HCT116 (cell line): ENCODE data around the gene TTC8. TPM values are rescaled to one million over a fixed set of nuclear protein-coding genes. Genes with fewer than 3 reads are reported as not detected.

Experiments
- ATAC-seq: fragments of 200-7000 bp; cut with Tn5 transposase; 2 replicates; pipeline ENCODE4 v1.9.1; 2020; ENCODE audit warnings: mild to moderate bottlenecking, moderate library complexity
- BruUV-seq: library from RNA; stranded (reverse); fragments of 400-500 nt; replicated peaks from 2 replicates; lab custom pipeline; 2021; lab: Mats Ljungman, UMichigan
- CTCF ChIA-PET: fragments of 300-600 bp; sonication (Branson Sonifier 250); formaldehyde crosslinking; loops from one replicate; lab custom pipeline; 2021; ENCODE audit warnings: antibody characterized with exemption; lab: Charles Lee
- POLR2A ChIA-PET: fragments of 300-600, 350-600 bp; sonication (Branson Sonifier 250); formaldehyde crosslinking; loops from one replicate; lab custom pipeline; 2021; ENCODE audit warnings: antibody characterized with exemption; lab: Charles Lee
- RAD21 ChIA-PET, 2 experiments: fragments of 300-600 bp; sonication (Branson Sonifier 250); formaldehyde crosslinking; loops; one replicate each; lab custom pipeline; 2023; ENCODE audit warnings: low total read pairs in 2 of 2; ENCODE audit not compliant: uncharacterized antibody in 2 of 2, unreplicated experiment in 2 of 2, low non-redundant PET in 1 of 2; lab: Charles Lee
- DNase-seq: peaks from one replicate; pipeline ENCODE4 v3.0.0-alpha.2; 2010; ENCODE audit warnings: low read depth, low spot score
- H2AFZ ChIP-seq: fragments of 200-600 bp; shearing (Covaris generic), sonication (generic); 2 replicates; pipeline ENCODE4 v1.6.1; 2017; ENCODE audit warnings: low read depth, mixed run types, mixed read lengths, antibody characterized with exemption, low read length; ENCODE audit not compliant: poor library complexity, severe bottlenecking
- H3K27ac ChIP-seq: 2 replicates; pipeline ENCODE4 v1.5.1; 2012; ENCODE audit warnings: low read depth, low read length
- H3K27me3 ChIP-seq: fragments of 200-600 bp; sonication (generic); 2 replicates; pipeline ENCODE4 v1.6.1; 2016; ENCODE audit warnings: mixed run types, low read length, mixed read lengths; ENCODE audit not compliant: insufficient read depth
- H3K36me3 ChIP-seq, 2 experiments: fragments of 200-500 bp in 1 of 2; fragments of 200-600 bp in 1 of 2; sonication (Bioruptor generic) in 1 of 2; sonication (generic) in 1 of 2; 2 replicates each; pipeline versions ENCODE4 v1.5.1 to v1.6.1; 2014 to 2016; ENCODE audit warnings: low read length in 2 of 2, inconsistent platforms in 1 of 2, mixed read lengths in 1 of 2, mixed run types in 1 of 2; ENCODE audit not compliant: insufficient read depth in 2 of 2, control insufficient read depth in 1 of 2
- H3K4me1 ChIP-seq, 2 experiments: fragments of 200-600 bp in 1 of 2; sonication (generic) in 1 of 2; 2 replicates each; pipeline versions ENCODE4 v1.5.1 to v1.6.1; 2012 to 2017; ENCODE audit warnings: low read length in 2 of 2, inconsistent platforms in 1 of 2, mild to moderate bottlenecking in 1 of 2, mixed read lengths in 1 of 2, mixed run types in 1 of 2, moderate library complexity in 1 of 2; ENCODE audit not compliant: insufficient read depth in 2 of 2, control insufficient read depth in 1 of 2
- H3K4me2 ChIP-seq: fragments of 200-600 bp; sonication (generic); 2 replicates; pipeline ENCODE4 v1.6.1; 2017; ENCODE audit warnings: mixed run types, low read length, mixed read lengths
- H3K4me3 ChIP-seq, 2 experiments: fragments of 200-600 bp in 1 of 2; sonication (generic) in 1 of 2; replicated peaks in 1 of 2; 2 replicates each; pipeline ENCODE4 v1.5.1; 2011 to 2016; ENCODE audit warnings: low read length in 2 of 2, control low read depth in 1 of 2, low read depth in 1 of 2, mild to moderate bottlenecking in 1 of 2, mixed read lengths in 1 of 2, mixed run types in 1 of 2
- H3K79me2 ChIP-seq: fragments of 200-600 bp; sonication (generic); 2 replicates; pipeline ENCODE4 v1.6.1; 2017; ENCODE audit warnings: mild to moderate bottlenecking, mixed run types, low read length, moderate library complexity, mixed read lengths; ENCODE audit not compliant: insufficient read depth
- H3K9ac ChIP-seq: fragments of 200-600 bp; sonication (generic); 2 replicates; pipeline ENCODE4 v1.6.1; 2016; ENCODE audit warnings: low read length, mixed read lengths
- H3K9me2 ChIP-seq: fragments of 200-600 bp; sonication (generic), shearing (Covaris generic); 2 replicates; pipeline ENCODE4 v1.6.1; 2017; ENCODE audit warnings: mixed run types, mild to moderate bottlenecking, moderate library complexity; ENCODE audit not compliant: insufficient read depth
- H3K9me3 ChIP-seq, 2 experiments: fragments of 200-500 bp in 1 of 2; fragments of 200-600 bp in 1 of 2; sonication (Bioruptor generic) in 1 of 2; sonication (generic) in 1 of 2; 2 replicates each; pipeline ENCODE4 v1.6.1; 2014 to 2017; ENCODE audit warnings: low read length in 2 of 2, mixed read lengths in 2 of 2, inconsistent platforms in 1 of 2, low read depth in 1 of 2, mild to moderate bottlenecking in 1 of 2, mixed run types in 1 of 2, moderate library complexity in 1 of 2; ENCODE audit not compliant: control insufficient read depth in 1 of 2, insufficient read depth in 1 of 2
- H4K20me1 ChIP-seq: fragments of 200-600 bp; sonication (generic), shearing (Covaris generic); 2 replicates; pipeline ENCODE4 v1.6.1; 2017; ENCODE audit warnings: mixed run types, mild to moderate bottlenecking, moderate library complexity; ENCODE audit not compliant: insufficient read depth
- CBX3 ChIP-seq: IDR thresholded peaks from 2 replicates; pipeline ENCODE4 v1.6.1; 2012; ENCODE audit warnings: low read depth
- CEBPB ChIP-seq: IDR thresholded peaks from 2 replicates; pipeline ENCODE4 v1.6.1; 2012; ENCODE audit warnings: low read depth
- EGR1 ChIP-seq: IDR thresholded peaks from 2 replicates; pipeline ENCODE4 v1.6.1; 2012; ENCODE audit warnings: low read depth
- EZH2 ChIP-seq: fragments of 200-600 bp; sonication (generic); IDR thresholded peaks from 2 replicates; pipeline ENCODE4 v1.6.1; 2017; ENCODE audit warnings: antibody characterized with exemption, mixed run types
- EZH2phosphoT487 ChIP-seq: fragments of 200-600 bp; IDR thresholded peaks from 2 replicates; pipeline ENCODE4 v1.6.1; 2018; ENCODE audit warnings: antibody characterized with exemption, borderline replicate concordance
- POLR2A ChIP-seq: IDR thresholded peaks from 2 replicates; pipeline ENCODE4 v1.7.0; 2011; ENCODE audit warnings: borderline replicate concordance; ENCODE audit not compliant: insufficient read depth, insufficient read length; ENCODE audit errors: extremely low read depth
- SRF ChIP-seq: IDR thresholded peaks from 2 replicates; pipeline ENCODE4 v1.6.1; 2012; ENCODE audit warnings: low read depth
- ZNF274 ChIP-seq: fragments of 200-500 bp; sonication (Bioruptor generic); IDR thresholded peaks from 2 replicates; pipeline ENCODE4 v1.6.1; 2014; ENCODE audit warnings: mild to moderate bottlenecking, low read depth, low read length, inconsistent platforms
- intact Hi-C: fragments of 100-400 bp; cut with micrococcal nuclease; formaldehyde crosslinking; loops from 2 replicates; pipeline ENCODE4 v1.10.0; 2022
- total RNA-seq: library from RNA; stranded (reverse); gene quantifications from one replicate; pipeline ENCODE4 v1.2.1, GENCODE V29; 2021; ENCODE audit not compliant: unreplicated experiment
- TF ChIP-seq, protein P1 (sequence below), 3 experiments: fragments of 200-600 bp in 1 of 3; sonication (generic) in 1 of 3; IDR thresholded peaks in 2 of 3; conservative IDR thresholded peaks in 1 of 3; 2 replicates each; pipeline ENCODE4 v1.5.1; 2012 to 2017; ENCODE audit warnings: low read depth in 2 of 3, low read length in 2 of 3, antibody characterized with exemption in 1 of 3, borderline replicate concordance in 1 of 3, control low read depth in 1 of 3, mild to moderate bottlenecking in 1 of 3, mixed read lengths in 1 of 3, mixed run types in 1 of 3, moderate library complexity in 1 of 3; ENCODE audit not compliant: insufficient read depth in 1 of 3
- TF ChIP-seq, protein P2 (sequence below): IDR thresholded peaks from 2 replicates; pipeline ENCODE4 v1.6.1; 2012

TTC8 gene
- total RNA-seq, 1 experiment from 2014 or later: 21.4 TPM

GRCh38 chr14:88825503-88825902 is 1.1 kb downstream of the TTC8 start:
- Histone ChIP-seq H3K4me2 (peak overlapping the region; percentile 82), H3K4me1 (peaks cover under 1 to 16% of the 10 kb centered on the region in 2 experiments; a peak in 3 of 4 replicates), H3K9me2 (no peaks in the 10 kb centered on the region)
- ATAC-seq: no peak
- POLR2A ChIA-PET: interaction anchor here (1.4 kb wide), 1 partner anchor 8 kb away, joined by 3 read pairs; no protein-coding TSS in a partner anchor
- DNase-seq: no peak
- TF ChIP-seq POLR2A: no peak
- TF ChIP-seq EGR1: no peak
- TF ChIP-seq, protein P1, sequence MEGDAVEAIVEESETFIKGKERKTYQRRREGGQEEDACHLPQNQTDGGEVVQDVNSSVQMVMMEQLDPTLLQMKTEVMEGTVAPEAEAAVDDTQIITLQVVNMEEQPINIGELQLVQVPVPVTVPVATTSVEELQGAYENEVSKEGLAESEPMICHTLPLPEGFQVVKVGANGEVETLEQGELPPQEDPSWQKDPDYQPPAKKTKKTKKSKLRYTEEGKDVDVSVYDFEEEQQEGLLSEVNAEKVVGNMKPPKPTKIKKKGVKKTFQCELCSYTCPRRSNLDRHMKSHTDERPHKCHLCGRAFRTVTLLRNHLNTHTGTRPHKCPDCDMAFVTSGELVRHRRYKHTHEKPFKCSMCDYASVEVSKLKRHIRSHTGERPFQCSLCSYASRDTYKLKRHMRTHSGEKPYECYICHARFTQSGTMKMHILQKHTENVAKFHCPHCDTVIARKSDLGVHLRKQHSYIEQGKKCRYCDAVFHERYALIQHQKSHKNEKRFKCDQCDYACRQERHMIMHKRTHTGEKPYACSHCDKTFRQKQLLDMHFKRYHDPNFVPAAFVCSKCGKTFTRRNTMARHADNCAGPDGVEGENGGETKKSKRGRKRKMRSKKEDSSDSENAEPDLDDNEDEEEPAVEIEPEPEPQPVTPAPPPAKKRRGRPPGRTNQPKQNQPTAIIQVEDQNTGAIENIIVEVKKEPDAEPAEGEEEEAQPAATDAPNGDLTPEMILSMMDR (IDR thresholded peaks at IDR 0.05 in 2 of 3, conservative IDR thresholded peaks at IDR 0.05 in 1 of 3; ENCODE audit: borderline replicate concordance in 1 of 3, insufficient read depth in 1 of 3, low read depth in 2 of 3, low read length in 2 of 3): no peak
- TF ChIP-seq EZH2phosphoT487: no peak
- TF ChIP-seq EZH2: no peak
- TF ChIP-seq SRF: no peak
- no peak for TF ChIP-seq CEBPB
- TF ChIP-seq, protein P2, sequence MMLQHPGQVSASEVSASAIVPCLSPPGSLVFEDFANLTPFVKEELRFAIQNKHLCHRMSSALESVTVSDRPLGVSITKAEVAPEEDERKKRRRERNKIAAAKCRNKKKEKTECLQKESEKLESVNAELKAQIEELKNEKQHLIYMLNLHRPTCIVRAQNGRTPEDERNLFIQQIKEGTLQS: no peak
- TF ChIP-seq ZNF274: no peak
- TF ChIP-seq CBX3: no peak
- TF ChIP-seq, all 23 proteins: peak for 0
- no peaks in the 10 kb centered on the region for H3K27me3 ChIP-seq
- no TSS peak for BruUV-seq
- no peaks in the 10 kb centered on the region for H3K36me3 ChIP-seq
- peak overlapping the region; percentile 81 to 86 for H3K4me3 ChIP-seq
- H2AFZ ChIP-seq: no peak overlapping the region
- no peaks in the 10 kb centered on the region for H4K20me1 ChIP-seq
- H3K9me3 ChIP-seq: no peaks in the 10 kb centered on the region
- ChIA-PET CTCF (interaction anchor here (0.8 kb wide), 1 partner anchor 43 kb away, joined by 3 read pairs; no protein-coding TSS in a partner anchor), RAD21 (interaction anchor here in 1 of 2 experiments (0.9 kb wide), 1 partner anchor 33 kb away, joined by 3 read pairs; the partner anchor contains the start of gene EML5)
- H3K27ac ChIP-seq: no peak overlapping the region
- intact Hi-C loops: no loop called here
- peak overlapping the region; percentile 82 for H3K9ac ChIP-seq
- no peaks in the 10 kb centered on the region; the same call in 1 of the 2 replicates for H3K79me2 ChIP-seq
